ENCODE measurements around the gene SMARCA1. TPM values are rescaled to one million over a fixed set of nuclear protein-coding genes. Genes with fewer than 3 reads are reported as not detected.

Gene SMARCA1
- total RNA-seq, 3 donors from 2014 or later, result 3.1 to 31.6 (median 6.0) TPM

- DNase-seq (no peak), ATAC-seq (no peak)
- TF ChIP-seq, protein P1, sequence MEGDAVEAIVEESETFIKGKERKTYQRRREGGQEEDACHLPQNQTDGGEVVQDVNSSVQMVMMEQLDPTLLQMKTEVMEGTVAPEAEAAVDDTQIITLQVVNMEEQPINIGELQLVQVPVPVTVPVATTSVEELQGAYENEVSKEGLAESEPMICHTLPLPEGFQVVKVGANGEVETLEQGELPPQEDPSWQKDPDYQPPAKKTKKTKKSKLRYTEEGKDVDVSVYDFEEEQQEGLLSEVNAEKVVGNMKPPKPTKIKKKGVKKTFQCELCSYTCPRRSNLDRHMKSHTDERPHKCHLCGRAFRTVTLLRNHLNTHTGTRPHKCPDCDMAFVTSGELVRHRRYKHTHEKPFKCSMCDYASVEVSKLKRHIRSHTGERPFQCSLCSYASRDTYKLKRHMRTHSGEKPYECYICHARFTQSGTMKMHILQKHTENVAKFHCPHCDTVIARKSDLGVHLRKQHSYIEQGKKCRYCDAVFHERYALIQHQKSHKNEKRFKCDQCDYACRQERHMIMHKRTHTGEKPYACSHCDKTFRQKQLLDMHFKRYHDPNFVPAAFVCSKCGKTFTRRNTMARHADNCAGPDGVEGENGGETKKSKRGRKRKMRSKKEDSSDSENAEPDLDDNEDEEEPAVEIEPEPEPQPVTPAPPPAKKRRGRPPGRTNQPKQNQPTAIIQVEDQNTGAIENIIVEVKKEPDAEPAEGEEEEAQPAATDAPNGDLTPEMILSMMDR (IDR thresholded peaks at IDR 0.05), result no peak
- Histone ChIP-seq H3K9me3 (no peaks in the 10 kb centered on the region), H3K4me3 (no peak overlapping the region), H3K4me1 (ENCODE audit: low read depth) (no peaks in the 10 kb centered on the region), H3K36me3 (ENCODE audit: low read depth) (no peaks in the 10 kb centered on the region)
- intact Hi-C loops (cut with DNase I, micrococcal nuclease), result no loop called here
Observed at GRCh38 chrX:129549124-129549523, 25.8 kb upstream of the SMARCA1 start.

DNA sequence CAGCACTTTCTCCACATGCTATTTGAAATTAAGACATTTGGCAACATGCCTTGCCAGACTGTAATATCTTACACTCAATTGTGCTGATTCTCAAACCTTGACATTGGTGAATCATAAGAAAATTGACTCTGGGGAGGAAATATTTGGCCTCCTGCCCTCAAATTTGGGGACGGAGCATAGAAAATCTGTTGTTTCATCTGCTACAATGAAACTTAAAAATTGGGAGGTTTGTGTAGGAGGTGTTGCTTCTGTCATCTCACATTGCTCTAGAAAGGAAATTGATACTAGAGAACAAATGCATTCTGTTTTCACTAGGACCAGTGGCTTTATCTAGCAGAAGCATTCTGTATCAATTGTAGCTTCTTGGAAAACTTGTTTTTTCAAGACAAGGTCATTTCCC is 22.1 kb upstream of the SMARCA1 start:
- no peak for DNase-seq

GRCh38 chrX:129544780-129545179 is 21.5 kb upstream of the SMARCA1 start:
- Histone ChIP-seq H3K4me3 (no peak overlapping the region), H3K9me3 (no peaks in the 10 kb centered on the region), H3K4me1 (ENCODE audit: low read depth) (no peaks in the 10 kb centered on the region), H3K36me3 (ENCODE audit: low read depth) (no peaks in the 10 kb centered on the region)
- intact Hi-C loops (cut with DNase I, micrococcal nuclease), result no loop called here
- TF ChIP-seq, protein P1 (IDR thresholded peaks at IDR 0.05), result no peak
- ATAC-seq (no peak), DNase-seq (no peak)

More for the DNA sequence above, 22.1 kb upstream of the SMARCA1 start:
- ATAC-seq, result no peak
- H3K36me3 ChIP-seq (ENCODE audit: low read depth), result no peaks in the 10 kb centered on the region
- no peaks in the 10 kb centered on the region for H3K9me3 ChIP-seq
- intact Hi-C loops (cut with DNase I, micrococcal nuclease), result no loop called here
- no peak overlapping the region for H3K4me3 ChIP-seq
- TF ChIP-seq, protein P1 (IDR thresholded peaks at IDR 0.05), result no peak
- no peaks in the 10 kb centered on the region for H3K4me1 ChIP-seq (ENCODE audit: low read depth)

- peak; percentile 58 to 66 (median 60) for DNase-seq
Observed at GRCh38 chrX:129540722-129541184, 17.5 kb upstream of the SMARCA1 start.

DNA sequence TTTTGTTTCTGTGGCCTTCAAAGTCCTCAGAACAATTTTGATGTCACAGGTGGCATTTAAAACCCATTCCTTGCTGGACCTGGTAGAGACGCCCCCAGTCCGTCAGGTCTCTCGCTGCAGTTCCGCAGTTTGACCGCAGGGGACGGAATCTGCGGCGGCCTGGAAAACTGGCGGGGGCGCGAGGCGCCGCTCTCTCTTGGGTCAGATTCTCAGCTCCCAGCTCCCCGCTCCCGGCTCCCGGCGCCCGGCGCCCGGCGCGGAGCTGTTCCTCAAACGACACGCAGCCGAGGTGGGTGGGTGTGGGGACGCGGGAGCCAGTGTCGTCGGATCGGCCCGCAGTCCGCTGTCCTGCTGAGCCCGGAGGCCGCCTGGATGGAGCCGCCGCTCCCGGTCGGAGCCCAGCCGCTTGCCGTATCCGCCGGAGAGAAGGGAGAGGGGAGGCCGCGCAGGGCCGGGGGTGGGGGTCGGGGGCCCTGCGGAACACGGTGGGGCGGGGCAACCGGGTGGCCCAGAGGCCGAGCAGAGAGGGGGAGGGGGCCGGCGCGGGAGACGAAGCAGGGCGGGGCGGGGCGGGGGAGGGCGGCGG is 16.9 kb upstream of the SMARCA1 start, which contains the start of gene OCRL:
Gene OCRL (plus strand): TSS at position 192 of the 586 bp plus-strand sequence. CDS start 181 bp downstream, at position 373.
- DNase-seq (peak; percentile 73 to 79 (median 73)), ATAC-seq (peak; percentile 89)
- no peaks in the 10 kb centered on the region for H3K4me1 ChIP-seq (ENCODE audit: low read depth)
- TF ChIP-seq, protein P1 (IDR thresholded peaks at IDR 0.05), result peak; percentile 69
- H3K9me3 ChIP-seq, result no peaks in the 10 kb centered on the region
- H3K36me3 ChIP-seq (ENCODE audit: low read depth), result no peaks in the 10 kb centered on the region
- intact Hi-C loops (cut with DNase I, micrococcal nuclease), result no loop called here
- H3K4me3 ChIP-seq, result peak within 1 kb of the TSS; percentile 40

More at GRCh38 chrX:129540722-129541184, 17.5 kb upstream of the SMARCA1 start:
- Histone ChIP-seq H3K36me3 (ENCODE audit: low read depth) (no peaks in the 10 kb centered on the region), H3K4me3 (peak overlapping the region; percentile 40), H3K9me3 (no peaks in the 10 kb centered on the region), H3K4me1 (ENCODE audit: low read depth) (no peaks in the 10 kb centered on the region)
- intact Hi-C loops (cut with DNase I, micrococcal nuclease), result no loop called here
- TF ChIP-seq, protein P1 (IDR thresholded peaks at IDR 0.05), result no peak
- peak; percentile 93 for ATAC-seq

Measured in mucosa of descending colon (tissue), 3 donors.